IMR-90 (cell line): ENCODE data around the gene MTHFS. TPM values are rescaled to one million over a fixed set of nuclear protein-coding genes. Genes with fewer than 3 reads are reported as not detected.
"Not testable (repeated sequence)": the region's sequence is repeated elsewhere in the genome, so short reads cannot be mapped to it uniquely, and the experiment has no call there.

Experiments
- ATAC-seq: fragments of 200-7000 bp; cut with Tn5 transposase; 2 replicates; pipeline ENCODE4 v1.9.1; 2020; ENCODE audit warnings: low read depth, mild to moderate bottlenecking, moderate library complexity
- BruUV-seq: library from RNA; stranded (reverse); fragments of 400-500 nt; replicated peaks from 2 replicates; lab custom pipeline; 2021; lab: Mats Ljungman, UMichigan
- CTCF ChIA-PET: fragments of 300-600 bp; formaldehyde crosslinking; extraction: SDS; loops from one replicate; lab custom pipeline; 2021; ENCODE audit warnings: antibody characterized with exemption; lab: Yijun Ruan, JAX
- POLR2A ChIA-PET: fragments of 300-600 bp; sonication (Branson Sonifier 250); formaldehyde crosslinking; loops from one replicate; lab custom pipeline; 2022; ENCODE audit warnings: antibody characterized with exemption; ENCODE audit not compliant: unreplicated experiment; lab: Charles Lee
- DNase-seq: peaks from one replicate; pipeline ENCODE4 v3.0.0; 2013
- H2AFZ ChIP-seq: replicated peaks from 2 replicates; pipeline ENCODE3; 2013; ENCODE audit warnings: low read length, mild to moderate bottlenecking; ENCODE audit not compliant: poor library complexity
- H2AK5ac ChIP-seq: 2 replicates; pipeline ENCODE4 v1.6.1; 2013; ENCODE audit warnings: low read depth, low read length, inconsistent platforms
- H2AK9ac ChIP-seq: replicated peaks from 2 replicates; pipeline ENCODE3; 2013; ENCODE audit warnings: mild to moderate bottlenecking, low read depth, low read length, moderate library complexity; ENCODE audit not compliant: poor library complexity
- H2BK120ac ChIP-seq: 2 replicates; pipeline ENCODE4 v1.6.1; 2013; ENCODE audit warnings: low read depth, low read length, inconsistent platforms
- H2BK15ac ChIP-seq: 3 replicates; pipeline ENCODE4 v1.6.1; 2013; ENCODE audit warnings: low read depth, low read length, inconsistent platforms
- H2BK20ac ChIP-seq: 2 replicates; pipeline ENCODE4 v1.6.1; 2013; ENCODE audit warnings: low read depth, mild to moderate bottlenecking, inconsistent platforms, low read length, moderate library complexity
- H2BK5ac ChIP-seq: 2 replicates; pipeline ENCODE4 v1.6.1; 2013; ENCODE audit warnings: mild to moderate bottlenecking, low read depth, low read length, inconsistent platforms; ENCODE audit not compliant: poor library complexity, severe bottlenecking
- H3K14ac ChIP-seq: replicated peaks from 2 replicates; pipeline ENCODE4 v1.6.1; 2013; ENCODE audit warnings: low read depth, low read length, inconsistent platforms
- H3K18ac ChIP-seq: 2 replicates; pipeline ENCODE4 v1.6.1; 2013; ENCODE audit warnings: low read depth, low read length, control low read depth
- H3K23ac ChIP-seq: 2 replicates; pipeline ENCODE4 v1.6.1; 2013; ENCODE audit warnings: low read depth, low read length, inconsistent platforms
- H3K27ac ChIP-seq: 2 replicates; pipeline ENCODE4 v1.5.1; 2013; ENCODE audit warnings: mild to moderate bottlenecking, control low read depth, low read length; ENCODE audit not compliant: insufficient read depth
- H3K27me3 ChIP-seq: 2 replicates; pipeline ENCODE4 v1.6.1; 2013; ENCODE audit warnings: low read length; ENCODE audit not compliant: control insufficient read depth, insufficient read depth
- H3K36me3 ChIP-seq: 2 replicates; pipeline ENCODE4 v1.6.1; 2013; ENCODE audit warnings: low read length, mixed read lengths; ENCODE audit not compliant: control insufficient read depth, insufficient read depth
- H3K4ac ChIP-seq: 2 replicates; pipeline ENCODE4 v1.6.1; 2013; ENCODE audit warnings: low read depth, low read length, inconsistent platforms
- H3K4me1 ChIP-seq: 2 replicates; pipeline ENCODE4 v1.6.1; 2013; ENCODE audit warnings: low read length, mixed read lengths; ENCODE audit not compliant: control insufficient read depth, insufficient read depth
- H3K4me2 ChIP-seq: 2 replicates; pipeline ENCODE4 v1.6.1; 2013; ENCODE audit warnings: low read depth, mild to moderate bottlenecking, control low read depth, low read length, moderate library complexity
- H3K4me3 ChIP-seq: 2 replicates; pipeline ENCODE4 v1.5.1; 2013; ENCODE audit warnings: low read depth, mild to moderate bottlenecking, control low read depth, low read length, moderate library complexity; ENCODE audit not compliant: insufficient read depth
- H3K56ac ChIP-seq: 2 replicates; pipeline ENCODE4 v1.6.1; 2013; ENCODE audit warnings: low read length, inconsistent platforms; ENCODE audit not compliant: insufficient read depth; ENCODE audit errors: extremely low read depth
- H3K79me1 ChIP-seq, 2 experiments: 2 replicates each; pipeline ENCODE4 v1.6.1; 2013; ENCODE audit warnings: low read length in 2 of 2, inconsistent platforms in 1 of 2, low read depth in 1 of 2
- H3K9ac ChIP-seq: 2 replicates; pipeline ENCODE4 v1.6.1; 2013; ENCODE audit warnings: low read depth, low read length, control low read depth
- H3K9me1 ChIP-seq: 2 replicates; pipeline ENCODE4 v1.6.1; 2013; ENCODE audit warnings: low read length, inconsistent platforms; ENCODE audit not compliant: insufficient read depth
- H3K9me3 ChIP-seq: 2 replicates; pipeline ENCODE4 v1.6.1; 2013; ENCODE audit warnings: low read length; ENCODE audit not compliant: control insufficient read depth, insufficient read depth
- H4K20me1 ChIP-seq: 2 replicates; pipeline ENCODE4 v1.6.1; 2013; ENCODE audit warnings: low read length, inconsistent platforms; ENCODE audit not compliant: insufficient read depth
- H4K5ac ChIP-seq: 2 replicates; pipeline ENCODE4 v1.6.1; 2013; ENCODE audit warnings: mild to moderate bottlenecking, low read depth, low read length, control low read depth
- H4K8ac ChIP-seq, 2 experiments: 2 replicates each; pipeline ENCODE4 v1.6.1; 2013; ENCODE audit warnings: low read depth in 2 of 2, low read length in 2 of 2, control low read depth in 1 of 2, inconsistent platforms in 1 of 2
- H4K91ac ChIP-seq: 2 replicates; pipeline ENCODE4 v1.6.1; 2013; ENCODE audit warnings: low read depth, low read length, inconsistent platforms; ENCODE audit not compliant: insufficient read depth
- CEBPB ChIP-seq: IDR thresholded peaks from 2 replicates; pipeline ENCODE4 v1.6.1; 2012; ENCODE audit warnings: low read depth, low read length, improper control_type of control experiment
- RCOR1 ChIP-seq: IDR thresholded peaks from 2 replicates; pipeline ENCODE4 v1.6.1; 2012; ENCODE audit warnings: mild to moderate bottlenecking, low read length, improper control_type of control experiment; ENCODE audit not compliant: insufficient replicate concordance
- WGBS, 2 experiments: methylation state at CpG; one replicate each; pipeline versions ENCODE4 v1.1.5 to v1.1.7; 2013; ENCODE audit warnings: missing lambda C conversion rate in 2 of 2; ENCODE audit not compliant: insufficient read length in 1 of 2; ENCODE audit errors: extremely low coverage in 2 of 2; 5-methylcytosine and 5-hydroxymethylcytosine counted together
- dilution Hi-C: fragments of 300-500 bp; cut with HindIII; formaldehyde crosslinking; loops from one replicate; pipeline ENCODE4 v1.14.3; 2018; ENCODE audit warnings: low sequenced_read_pairs; ENCODE audit not compliant: unreplicated experiment
- in situ Hi-C: fragments of 300-500 bp; cut with MboI; formaldehyde crosslinking; loops from 3 replicates; pipeline ENCODE4 v1.14.3; 2019; ENCODE audit warnings: low sequenced_read_pairs, inconsistent platforms, mixed read lengths
- intact Hi-C: fragments of 100-400 bp; cut with micrococcal nuclease; formaldehyde crosslinking; loops from 2 replicates; pipeline ENCODE4 v1.10.0; 2022
- polyA plus RNA-seq, 3 experiments: library from polyadenylated mRNA; depleted of rRNA; stranded (reverse); fragments of >200 nt; gene quantifications; 2 replicates each; pipeline ENCODE4 v1.2.3, GENCODE V29; 2012; ENCODE audit warnings: low replicate concordance in 1 of 3
- total RNA-seq: library from RNA; depleted of rRNA; stranded (reverse); fragments of >200 nt; gene quantifications from 2 replicates; pipeline ENCODE4 v1.2.3, GENCODE V29; 2012

The MTHFS gene
- total and polyA plus RNA-seq, 2 of the 4 experiments (the other 2 are of a cell fraction) = 5.5 to 6.3 TPM

GRCh38 chr15:79914728-79915127 lies 17.9 kb upstream of the MTHFS start:
- Histone ChIP-seq H2BK5ac (no peak overlapping the region), H4K20me1 (no peaks in the 10 kb centered on the region), H3K56ac (no peak overlapping the region), H3K27ac (no peak overlapping the region), H3K79me1 (peaks cover 5 to 12% of the 10 kb centered on the region in 2 experiments; a peak in 3 of 4 replicates), H3K9me1 (0 out of 2 replicates have a peak, but pooled peaks cover 3% of the 10 kb centered on the region), H3K9me3 (peaks cover 38% of the 10 kb centered on the region), H2BK120ac (no peak overlapping the region), H3K4me3 (no peak overlapping the region), H4K5ac (no peak overlapping the region), H3K4me1 (no peaks in the 10 kb centered on the region), H3K14ac (no peak overlapping the region), H3K23ac (no peak overlapping the region), H3K36me3 (peaks cover 13% of the 10 kb centered on the region), H3K27me3 (no peaks in the 10 kb centered on the region), H4K8ac (no peak overlapping the region), H2BK15ac (no peak overlapping the region), H3K9ac (no peak overlapping the region), H3K4me2 (no peak overlapping the region), H2BK20ac (no peak overlapping the region), H3K18ac (no peak overlapping the region), H3K4ac (no peak overlapping the region), H4K91ac (no peak overlapping the region), H2AFZ (no peak overlapping the region), H2AK5ac (no peak overlapping the region), H2AK9ac (no peak overlapping the region)
- ChIA-PET CTCF (no interaction called here), POLR2A (no interaction called here)
- intact Hi-C loops (no loop called here), dilution Hi-C loops (no loop called here), in situ Hi-C loops (no loop called here)
- ATAC-seq = no peak
- no peak for DNase-seq
- no peak for TF ChIP-seq RCOR1
- no peak for TF ChIP-seq CEBPB
- no TSS peak for BruUV-seq

DNA sequence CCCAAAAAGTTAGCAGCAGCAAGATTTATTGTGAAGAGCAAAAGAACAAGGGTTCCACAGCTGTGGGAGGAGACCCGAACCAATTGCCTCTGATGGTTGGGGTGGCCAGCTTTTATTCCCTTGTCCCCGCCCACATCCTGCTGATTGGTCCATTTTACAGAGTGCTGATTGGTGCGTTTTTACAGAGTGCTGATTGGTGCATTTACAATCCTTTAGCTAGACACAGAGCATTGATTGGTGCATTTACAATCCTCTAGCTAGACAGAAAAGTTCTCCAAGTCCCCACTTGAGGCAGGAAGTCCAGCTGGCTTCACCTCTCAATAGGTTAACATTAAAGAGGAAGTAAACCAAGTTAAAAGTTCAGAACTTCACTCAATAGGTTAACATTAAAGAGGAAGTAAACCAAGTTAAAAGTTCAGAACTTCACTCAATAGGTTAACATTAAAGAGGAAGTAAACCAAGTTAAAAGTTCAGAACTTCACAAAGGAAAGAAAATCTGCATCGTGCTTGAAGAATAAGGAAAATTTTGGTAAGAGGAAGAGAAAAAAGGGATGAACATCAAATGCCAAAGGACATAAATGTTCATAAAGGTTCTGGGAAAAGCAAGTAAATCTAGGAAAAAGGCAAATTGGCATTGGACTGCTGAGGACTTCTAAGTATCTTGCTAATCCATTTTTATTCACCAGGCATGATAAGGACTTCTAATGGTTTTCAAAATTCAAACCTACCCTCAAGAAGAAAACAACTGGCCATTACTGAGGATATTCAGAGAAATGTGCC lies 12.9 kb upstream of the MTHFS start:
- ATAC-seq, H3K4ac ChIP-seq, H3K4me2 ChIP-seq, H3K27ac ChIP-seq, BruUV-seq, H3K9ac ChIP-seq, H3K4me1 ChIP-seq, H3K9me1 ChIP-seq, intact Hi-C loops, H4K20me1 ChIP-seq, H3K9me3 ChIP-seq, H2BK15ac ChIP-seq, H4K91ac ChIP-seq, H2BK5ac ChIP-seq, H3K56ac ChIP-seq, H4K5ac ChIP-seq, H3K36me3 ChIP-seq, H3K18ac ChIP-seq, H3K23ac ChIP-seq, H2BK120ac ChIP-seq, POLR2A ChIA-PET, H3K27me3 ChIP-seq, H2BK20ac ChIP-seq, H3K4me3 ChIP-seq, H2AK5ac ChIP-seq, dilution Hi-C loops, H3K14ac ChIP-seq, H2AFZ ChIP-seq, H4K8ac ChIP-seq, H2AK9ac ChIP-seq, DNase-seq: not testable (repeated sequence)
- H3K79me1 ChIP-seq = peaks cover 3 to 28% of the 10 kb centered on the region in 2 experiments
- in situ Hi-C loops = loop anchor here (10.0 kb wide), 1 partner anchor 265 kb away; no protein-coding TSS in a partner anchor
- WGBS, 2 experiments = 100% methylated on average over 1 of the region's 4 CpGs; no CpG with 5 or more reads in 1 of the 2 experiments
- CTCF ChIA-PET = interaction anchor here (0.6 kb wide), 2 partner anchors 49 to 535 kb away, joined by 3 read pairs; no protein-coding TSS in a partner anchor
